ENCODE results near the gene MFSD6.
A peak's percentile ranks its signal among the peaks of the same experiment; 100 is the strongest.

MFSD6 gene

GRCh38 chr2:190443055-190443454 lies 34.9 kb downstream of the MFSD6 start:
- no peak for DNase-seq

DNA sequence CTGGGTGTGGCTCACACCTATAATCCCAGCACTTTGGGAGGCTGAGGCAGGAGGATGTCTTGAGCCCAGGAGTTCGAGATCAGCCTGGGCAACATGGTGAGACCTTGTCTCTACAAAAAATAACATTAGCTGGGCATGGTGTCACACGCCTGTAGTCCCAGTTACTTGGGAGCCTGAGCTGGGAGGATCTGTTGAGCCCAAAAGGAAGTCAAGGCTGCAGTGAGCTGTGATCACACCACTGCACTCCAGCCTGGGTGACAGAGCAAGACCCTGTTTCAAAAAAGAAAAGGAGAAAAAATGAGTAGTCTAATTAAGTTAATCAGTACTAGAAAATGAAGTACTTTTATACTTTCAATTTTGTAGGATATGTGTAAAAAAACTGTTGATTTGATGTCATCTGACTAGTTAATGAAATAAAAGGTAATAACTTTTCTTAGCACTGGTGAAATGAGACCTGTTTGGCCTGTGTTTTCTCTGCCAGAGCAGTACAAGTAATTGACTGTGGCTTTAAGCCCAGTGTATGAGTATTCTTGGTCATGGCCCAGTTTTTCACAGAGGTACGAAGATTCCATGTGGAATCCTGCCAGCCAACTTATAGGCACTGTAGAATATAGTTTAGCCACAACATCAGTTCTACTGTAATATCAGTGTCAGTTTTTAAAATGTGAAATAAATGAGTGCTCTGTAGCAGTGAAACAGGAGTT lies 35.8 kb downstream of the MFSD6 start:
- DNase-seq = no peak

GRCh38 chr2:190444976-190445375 lies 36.8 kb downstream of the MFSD6 start:
- DNase-seq = no peak

DNA sequence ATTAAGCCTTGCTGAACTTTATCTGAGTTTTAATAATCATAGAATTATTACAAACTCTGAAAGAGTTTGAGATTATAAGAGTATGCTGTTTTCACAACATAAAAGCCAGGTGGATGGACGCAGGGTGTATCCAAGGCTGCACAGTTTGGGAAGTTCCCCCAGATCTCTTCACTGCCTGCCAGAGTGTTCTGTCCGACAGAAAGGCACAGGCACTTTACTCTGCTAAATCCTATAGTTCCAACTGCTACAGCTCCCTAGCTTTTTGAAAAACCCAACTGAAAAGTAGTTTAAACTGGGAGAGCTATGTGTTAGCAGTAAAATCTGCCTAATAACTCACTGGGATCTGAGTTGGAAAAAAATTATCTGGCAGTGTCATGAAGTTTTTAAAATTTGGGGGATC lies 38.0 kb downstream of the MFSD6 start:
- DNase-seq = no peak

- no peak for DNase-seq
Observed at GRCh38 chr2:190446750-190447516, 38.8 kb downstream of the MFSD6 start.

DNA sequence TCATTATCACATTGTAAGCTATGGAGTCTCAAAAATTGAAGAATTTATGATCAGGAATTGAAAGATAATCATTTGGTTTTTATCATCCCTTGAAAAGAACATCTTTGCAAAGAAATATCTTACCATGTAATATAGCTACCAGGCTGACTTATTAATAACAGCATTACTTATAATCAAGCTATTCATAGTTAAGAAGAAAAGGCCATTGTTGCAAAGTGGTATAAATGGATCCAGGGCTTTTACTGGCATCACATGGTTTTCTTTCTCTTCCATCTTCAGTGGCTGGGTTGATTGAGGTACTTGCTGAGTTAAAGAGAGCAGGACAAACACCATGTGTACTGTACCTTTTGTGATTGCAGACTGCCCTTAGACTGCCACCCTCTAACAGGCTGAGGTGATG lies 39.6 kb downstream of the MFSD6 start:
- DNase-seq = no peak

DNA sequence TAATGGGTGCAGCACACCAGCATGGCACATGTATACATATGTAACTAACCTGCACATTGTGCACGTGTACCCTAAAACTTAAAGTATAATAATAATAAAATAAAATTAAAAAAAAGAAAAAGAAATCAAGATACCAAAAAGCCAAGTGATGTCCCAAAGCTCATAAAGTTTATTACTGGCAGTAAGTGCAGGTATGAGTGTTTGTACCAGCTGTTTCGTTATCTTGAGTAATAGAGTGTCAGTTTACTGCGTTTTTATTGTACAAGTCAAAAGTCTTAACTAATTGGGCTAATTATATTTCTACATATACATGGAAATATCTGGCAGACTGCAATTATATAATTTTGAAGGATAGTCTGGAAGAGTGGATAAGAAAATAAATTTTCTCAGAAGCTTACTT lies 41.8 kb downstream of the MFSD6 start:
- DNase-seq = no peak

GRCh38 chr2:190450363-190450762 lies 42.2 kb downstream of the MFSD6 start:
- DNase-seq = no peak

DNA sequence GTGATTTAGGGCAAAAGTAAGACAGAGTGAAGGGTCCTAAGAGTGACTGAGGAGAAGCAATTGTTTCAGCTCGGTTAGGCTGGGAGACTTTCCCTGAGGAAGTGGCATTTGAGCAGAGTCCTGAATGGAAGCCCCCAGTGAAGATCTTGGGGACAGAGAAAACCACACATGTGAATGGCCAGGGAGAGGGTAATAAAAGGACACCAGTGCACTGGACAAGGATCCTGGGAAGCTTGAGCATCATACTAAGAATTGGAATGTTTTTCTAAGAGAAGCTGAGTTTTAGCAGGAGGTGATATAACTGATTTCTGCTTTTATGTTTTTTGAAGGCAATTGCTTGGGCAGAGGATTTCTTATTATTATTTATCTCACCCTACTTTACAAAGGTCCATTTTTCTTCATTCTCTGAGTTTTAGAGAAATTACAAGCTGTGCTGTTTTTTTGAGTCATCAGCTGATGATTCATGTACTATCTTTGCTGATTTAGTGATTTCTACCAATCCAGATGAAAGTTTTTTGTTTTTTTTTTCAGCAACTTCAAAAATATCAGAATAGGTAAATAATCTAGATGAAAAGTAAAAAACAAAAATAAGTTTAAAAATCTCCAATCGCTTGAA lies 43.5 kb downstream of the MFSD6 start:
- no peak for DNase-seq

GRCh38 chr2:190452433-190452832 lies 44.3 kb downstream of the MFSD6 start:
- DNase-seq = no peak

GRCh38 chr2:190454795-190455194 lies 46.6 kb downstream of the MFSD6 start:
- DNase-seq = no peak

DNA sequence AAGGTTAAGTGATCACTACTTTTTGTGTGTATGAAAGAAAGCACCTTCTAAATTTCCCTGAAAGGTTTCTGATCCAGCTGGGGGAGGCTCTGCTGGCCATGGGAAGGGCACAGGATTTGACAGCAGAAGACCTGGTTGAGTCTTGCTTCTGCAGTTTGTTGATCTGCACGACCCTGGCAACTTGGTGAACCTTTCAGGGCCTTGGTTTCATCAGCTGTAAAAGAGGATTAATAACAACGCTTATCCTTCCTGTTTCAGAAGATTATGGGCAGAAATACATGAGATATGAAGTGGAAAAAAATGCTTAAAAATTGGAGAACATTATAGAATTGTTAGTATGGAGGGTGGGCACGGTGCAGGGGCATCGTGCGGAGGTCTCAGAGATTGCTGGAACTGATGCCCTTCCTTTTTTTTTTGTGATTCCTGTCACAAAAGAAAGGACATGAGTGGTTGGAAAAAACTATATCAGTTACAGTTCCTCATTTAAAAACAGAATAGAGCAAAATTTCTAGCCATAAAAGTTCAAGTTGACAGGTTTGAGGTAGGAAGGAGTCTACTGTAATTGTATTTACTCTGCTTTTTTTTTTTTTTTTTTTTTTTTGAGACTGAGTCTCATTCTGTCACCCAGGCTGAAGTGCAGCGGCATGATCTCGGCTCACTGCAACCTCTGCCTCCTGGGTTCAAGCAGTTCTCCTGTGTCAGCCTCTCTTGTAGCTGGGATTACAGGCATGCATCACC lies 47.4 kb downstream of the MFSD6 start:
- DNase-seq = no peak

- no peak for DNase-seq
Observed at GRCh38 chr2:190456833-190457232, 48.7 kb downstream of the MFSD6 start.

GRCh38 chr2:190457256-190457655 lies 49.1 kb downstream of the MFSD6 start:
- no peak for DNase-seq

DNA sequence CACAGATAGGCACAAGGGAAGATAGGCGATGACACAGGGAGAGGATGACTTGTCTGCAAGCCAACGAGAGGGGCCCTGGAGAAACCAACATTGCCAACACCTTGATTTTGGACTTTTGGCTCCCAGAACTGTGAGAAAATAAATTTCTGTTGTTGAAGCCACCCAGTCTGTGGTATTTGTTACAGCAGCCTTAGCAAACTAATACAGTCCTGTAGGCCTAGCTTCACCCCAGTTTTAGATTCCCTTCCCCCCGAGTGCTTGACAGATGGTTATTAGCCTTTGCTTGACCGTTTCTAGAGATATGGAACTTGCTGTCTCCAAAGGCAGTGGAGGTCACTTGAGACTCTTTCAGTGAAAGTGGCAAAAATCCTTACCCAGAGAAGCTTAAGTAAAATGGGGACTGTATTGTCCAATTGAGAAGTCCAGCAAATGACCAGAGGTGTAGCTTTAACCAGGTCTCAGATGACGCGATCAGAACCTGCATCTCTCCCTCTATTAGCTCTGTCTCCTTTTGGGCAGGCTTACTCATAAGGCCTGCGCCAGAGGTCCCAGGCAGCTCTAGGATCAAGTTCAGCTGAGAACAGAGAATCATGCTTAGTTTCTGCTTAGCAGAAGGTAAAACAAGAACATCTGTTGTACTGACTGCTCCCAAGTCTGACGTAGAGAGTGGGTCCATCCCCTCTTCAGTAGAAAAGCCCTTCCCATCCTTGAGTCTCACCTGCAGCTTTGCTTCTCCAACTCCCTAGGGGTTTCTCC lies 50.4 kb downstream of the MFSD6 start:
- no peak for DNase-seq

DNA sequence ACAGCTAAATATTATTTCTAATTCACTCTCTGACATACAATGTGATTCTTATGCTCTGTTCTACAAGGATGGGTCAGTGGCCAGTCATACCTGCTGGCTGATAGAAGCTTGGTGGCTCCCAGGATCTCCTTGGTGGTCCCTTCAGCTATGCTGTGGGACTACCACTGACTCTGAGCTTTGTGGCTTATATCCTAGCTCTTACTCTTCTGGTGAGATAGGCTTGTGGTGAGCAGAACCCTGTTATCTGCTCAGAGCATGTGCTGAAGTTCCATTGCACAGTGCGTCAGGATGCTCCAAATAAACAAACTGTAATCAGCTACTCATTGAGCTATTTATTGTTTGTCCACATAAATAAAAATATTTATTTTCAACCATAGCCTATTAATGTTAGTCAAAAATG lies 51.7 kb downstream of the MFSD6 start:
- DNase-seq = no peak

GRCh38 chr2:190460487-190460886 lies 52.3 kb downstream of the MFSD6 start:
- no peak for DNase-seq

DNA sequence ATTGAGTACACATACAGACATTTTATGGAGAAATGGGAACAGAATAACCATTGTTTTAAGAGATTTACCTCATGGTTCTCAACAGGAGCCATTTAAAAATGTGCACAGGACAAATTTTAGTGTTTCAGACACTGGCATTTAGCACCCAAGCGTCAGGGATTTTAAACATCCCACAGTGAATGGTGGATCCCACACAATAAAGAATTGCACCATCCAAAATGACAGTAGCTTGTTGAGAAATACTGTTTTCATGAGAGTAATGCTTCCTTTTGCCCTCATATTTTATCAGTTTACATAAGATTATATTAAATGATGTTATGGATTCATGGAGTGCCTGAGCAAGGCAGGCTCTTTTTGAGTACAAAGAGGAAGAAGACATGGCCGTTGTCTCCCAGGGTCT lies 54.0 kb downstream of the MFSD6 start:
- DNase-seq = no peak

DNA sequence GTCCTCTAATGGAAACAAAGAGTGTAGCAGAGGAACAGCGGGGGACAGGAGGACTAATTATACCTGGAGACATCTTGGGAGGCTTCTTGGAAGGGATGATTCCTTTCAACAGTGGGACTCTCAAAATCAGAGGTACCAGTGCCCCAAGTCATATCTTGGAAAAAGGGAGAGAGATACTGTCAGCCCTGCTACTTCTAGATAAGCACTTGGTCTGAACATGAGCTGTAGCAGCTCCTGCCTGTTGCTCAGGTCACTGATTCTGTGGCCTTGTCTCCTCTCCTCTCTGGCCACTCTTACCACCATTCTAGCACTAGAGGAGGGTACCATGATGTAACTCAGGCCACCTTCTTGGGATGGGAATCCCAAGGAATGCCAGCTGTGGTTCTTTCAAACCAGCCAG lies 54.5 kb downstream of the MFSD6 start:
- no peak for DNase-seq

DNA sequence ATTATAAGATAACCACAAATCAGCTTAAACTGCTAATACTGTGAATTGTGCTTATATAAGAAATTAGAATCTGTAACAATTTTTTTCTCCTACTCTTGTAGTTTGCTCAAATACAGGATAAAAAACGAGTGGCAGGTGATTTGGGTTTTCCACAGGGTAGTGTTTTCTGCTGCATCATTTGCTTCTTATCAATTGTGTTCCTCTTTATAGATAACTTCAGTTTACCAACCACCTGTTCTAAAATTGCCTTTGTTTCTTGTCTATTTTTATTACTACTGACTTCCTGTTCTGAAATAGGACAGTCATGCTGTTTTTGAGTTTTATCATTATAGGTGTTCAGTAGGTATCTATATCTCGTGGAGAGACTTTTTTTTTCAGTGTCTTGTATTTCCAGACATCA lies 56.9 kb downstream of the MFSD6 start:
- no peak for DNase-seq

DNA sequence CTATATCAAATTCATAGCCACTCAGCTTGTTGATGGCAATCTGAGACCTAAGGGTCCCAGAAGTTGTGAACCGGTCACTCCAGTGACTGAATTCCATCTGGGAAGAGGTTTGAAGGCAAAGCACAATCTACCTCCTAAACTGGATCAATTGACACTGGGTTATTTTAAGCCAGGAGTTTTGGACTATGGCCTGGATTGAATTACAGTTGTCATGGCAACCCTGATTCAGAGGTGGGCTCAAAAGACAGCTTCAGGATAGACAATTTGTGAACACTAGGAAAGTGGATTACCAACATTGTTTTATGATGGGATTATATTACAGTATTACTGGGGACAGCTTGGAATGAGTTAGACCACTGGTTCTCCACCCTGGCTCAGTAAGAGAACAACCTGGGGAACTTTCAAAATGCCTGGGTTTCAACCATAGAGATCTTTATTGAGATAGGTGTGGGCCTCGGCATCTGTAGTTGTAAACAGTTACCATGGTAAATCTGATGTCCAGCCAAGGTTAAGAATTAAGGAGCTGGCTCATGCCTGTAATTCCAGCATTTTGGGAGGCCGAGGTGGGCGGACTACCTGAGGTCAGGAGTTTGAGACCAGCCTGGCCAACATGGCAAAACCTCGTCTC lies 58.8 kb downstream of the MFSD6 start:
- peak; percentile 30 for DNase-seq

- no peak for DNase-seq
Observed at GRCh38 chr2:190467575-190468083, 59.5 kb downstream of the MFSD6 start.

Data from NCI-H2107 (cell line).